HEK293 (cell line): Measurements from ENCODE around the gene GPRC5B.

Experiments
- CTCF ChIA-PET: fragments of 350-600 bp; formaldehyde crosslinking; extraction: SDS; loops from one replicate; lab custom pipeline; 2021; ENCODE audit warnings: antibody characterized with exemption; lab: Yijun Ruan, JAX
- POLR2A ChIA-PET: fragments of 300-600 bp; formaldehyde crosslinking; extraction: SDS; loops from one replicate; lab custom pipeline; 2020; ENCODE audit warnings: antibody characterized with exemption, inconsistent platforms; lab: Yijun Ruan, JAX
- H3K27ac ChIP-seq: fragments of 200-500 bp; sonication (Bioruptor generic); 2 replicates; pipeline ENCODE4 v1.5.1; 2014; ENCODE audit warnings: low read depth, low read length, control low read depth, inconsistent platforms; ENCODE audit errors: extremely low read depth
- H3K36me3 ChIP-seq, 2 experiments: fragments of 200-500 bp in 1 of 2; sonication (Bioruptor generic) in 1 of 2; 1 replicate in 1 of 2; 2 replicates in 1 of 2; pipeline ENCODE4 v1.5.1; 2014 to 2017; ENCODE audit warnings: inconsistent platforms in 2 of 2, low read length in 2 of 2; ENCODE audit not compliant: control insufficient read depth in 2 of 2, insufficient read depth in 1 of 2
- H3K4me1 ChIP-seq: fragments of 200-500 bp; sonication (Bioruptor generic); 2 replicates; pipeline ENCODE4 v1.5.1; 2014; ENCODE audit warnings: mild to moderate bottlenecking, low read length, inconsistent platforms; ENCODE audit not compliant: control insufficient read depth, insufficient read depth
- H3K4me3 ChIP-seq: 2 replicates; pipeline ENCODE4 v1.5.1; 2011; ENCODE audit warnings: low read depth, mild to moderate bottlenecking, control low read depth, low read length, moderate library complexity
- H3K9me3 ChIP-seq: fragments of 200-500 bp; sonication (Bioruptor generic); 2 replicates; pipeline ENCODE4 v1.5.1; 2014; ENCODE audit warnings: low read depth, low read length, inconsistent platforms; ENCODE audit not compliant: control insufficient read depth, insufficient read depth
- HOXD13 ChIP-seq: sonication (generic); formaldehyde crosslinking; IDR thresholded peaks from 2 replicates; pipeline ENCODE4 v1.8.0; 2022; ENCODE audit warnings: missing genetic modification reagents, borderline replicate concordance
- KLF16 ChIP-seq: fragments of 450-650 bp; formaldehyde crosslinking; IDR thresholded peaks from 2 replicates; pipeline ENCODE4 v1.5.1; 2017; ENCODE audit warnings: missing biosample characterization, missing genetic modification characterization
- OSR2 ChIP-seq: fragments of 450-650 bp; formaldehyde crosslinking; IDR thresholded peaks from 2 replicates; pipeline ENCODE4 v1.5.1; 2016; ENCODE audit warnings: missing biosample characterization, missing genetic modification characterization
- PATZ1 ChIP-seq: fragments of 450-650 bp; formaldehyde crosslinking; IDR thresholded peaks from 2 replicates; pipeline ENCODE4 v1.5.1; 2016; ENCODE audit warnings: missing biosample characterization, missing genetic modification characterization
- SALL2 ChIP-seq: fragments of 450-650 bp; formaldehyde crosslinking; IDR thresholded peaks from 2 replicates; pipeline ENCODE4 v1.5.0; 2017; ENCODE audit warnings: missing biosample characterization, mild to moderate bottlenecking, missing genetic modification characterization, borderline replicate concordance
- SCRT1 ChIP-seq: fragments of 450-650 bp; formaldehyde crosslinking; IDR thresholded peaks from 2 replicates; pipeline ENCODE4 v1.5.1; 2016; ENCODE audit warnings: missing biosample characterization, missing genetic modification characterization, borderline replicate concordance
- YY1 ChIP-seq: fragments of 450-650 bp; formaldehyde crosslinking; IDR thresholded peaks from 2 replicates; pipeline ENCODE4 v1.5.1; 2018; ENCODE audit warnings: missing biosample characterization, missing genetic modification characterization
- ZNF155 ChIP-seq: fragments of 450-650 bp; formaldehyde crosslinking; IDR thresholded peaks from 2 replicates; pipeline ENCODE4 v1.5.1; 2016; ENCODE audit warnings: missing biosample characterization, missing genetic modification characterization
- ZNF174 ChIP-seq: fragments of 450-650 bp; formaldehyde crosslinking; IDR thresholded peaks from 2 replicates; pipeline ENCODE4 v1.5.0; 2017; ENCODE audit warnings: missing biosample characterization, mild to moderate bottlenecking, missing genetic modification characterization
- ZNF184 ChIP-seq: fragments of 450-650 bp; IDR thresholded peaks from 2 replicates; pipeline ENCODE4 v1.5.1; 2018; ENCODE audit warnings: missing biosample characterization, mild to moderate bottlenecking, missing genetic modification characterization
- ZNF2 ChIP-seq: fragments of 450-650 bp; formaldehyde crosslinking; IDR thresholded peaks from 2 replicates; pipeline ENCODE4 v1.5.1; 2016; ENCODE audit warnings: missing biosample characterization, missing genetic modification characterization
- ZNF214 ChIP-seq: fragments of 450-650 bp; formaldehyde crosslinking; IDR thresholded peaks from 2 replicates; pipeline ENCODE4 v1.5.1; 2017; ENCODE audit warnings: missing biosample characterization, mild to moderate bottlenecking, missing genetic modification characterization, borderline replicate concordance
- ZNF239 ChIP-seq: fragments of 450-650 bp; formaldehyde crosslinking; IDR thresholded peaks from 2 replicates; pipeline ENCODE4 v1.5.1; 2016; ENCODE audit warnings: missing biosample characterization, missing genetic modification characterization
- ZNF311 ChIP-seq: fragments of 450-650 bp; formaldehyde crosslinking; IDR thresholded peaks from 2 replicates; pipeline ENCODE4 v1.5.1; 2017; ENCODE audit warnings: missing biosample characterization, missing genetic modification characterization, borderline replicate concordance
- ZNF510 ChIP-seq: fragments of 450-650 bp; formaldehyde crosslinking; IDR thresholded peaks from 2 replicates; pipeline ENCODE4 v1.5.1; 2018; ENCODE audit warnings: mild to moderate bottlenecking, missing genetic modification characterization, missing biosample characterization; ENCODE audit not compliant: insufficient replicate concordance
- ZNF571 ChIP-seq: fragments of 450-650 bp; formaldehyde crosslinking; IDR thresholded peaks from 2 replicates; pipeline ENCODE4 v1.5.0; 2017; ENCODE audit warnings: missing biosample characterization, missing genetic modification characterization
- ZNF621 ChIP-seq: fragments of 450-650 bp; formaldehyde crosslinking; IDR thresholded peaks from 2 replicates; pipeline ENCODE4 v1.5.1; 2017; ENCODE audit warnings: missing biosample characterization, missing genetic modification characterization
- ZNF664 ChIP-seq: fragments of 450-650 bp; formaldehyde crosslinking; IDR thresholded peaks from 2 replicates; pipeline ENCODE4 v1.5.1; 2016; ENCODE audit warnings: missing biosample characterization, missing genetic modification characterization
- ZNF670 ChIP-seq: fragments of 450-650 bp; formaldehyde crosslinking; IDR thresholded peaks from 2 replicates; pipeline ENCODE4 v1.5.1; 2016; ENCODE audit warnings: missing biosample characterization, missing genetic modification characterization, low read depth
- ZNF776 ChIP-seq: fragments of 450-650 bp; formaldehyde crosslinking; IDR thresholded peaks from 2 replicates; pipeline ENCODE4 v1.5.0; 2017; ENCODE audit warnings: missing biosample characterization, missing genetic modification characterization, borderline replicate concordance
- ZNF792 ChIP-seq: fragments of 450-650 bp; formaldehyde crosslinking; IDR thresholded peaks from 2 replicates; pipeline ENCODE4 v1.5.1; 2016; ENCODE audit warnings: missing biosample characterization, missing genetic modification characterization
- TF ChIP-seq, protein P1 (sequence below): fragments of 450-650 bp; formaldehyde crosslinking; IDR thresholded peaks from 2 replicates; pipeline ENCODE4 v1.5.1; 2016; ENCODE audit warnings: missing biosample characterization, missing genetic modification characterization
- TF ChIP-seq, protein P2 (sequence below): fragments of 450-650 bp; formaldehyde crosslinking; IDR thresholded peaks from 2 replicates; pipeline ENCODE4 v1.5.1; 2016; ENCODE audit warnings: missing biosample characterization, missing genetic modification characterization
- TF ChIP-seq, protein P3 (sequence below): fragments of 450-650 bp; formaldehyde crosslinking; IDR thresholded peaks from 2 replicates; pipeline ENCODE4 v1.5.1; 2016; ENCODE audit warnings: missing biosample characterization, missing genetic modification characterization

GPRC5B gene

DNA sequence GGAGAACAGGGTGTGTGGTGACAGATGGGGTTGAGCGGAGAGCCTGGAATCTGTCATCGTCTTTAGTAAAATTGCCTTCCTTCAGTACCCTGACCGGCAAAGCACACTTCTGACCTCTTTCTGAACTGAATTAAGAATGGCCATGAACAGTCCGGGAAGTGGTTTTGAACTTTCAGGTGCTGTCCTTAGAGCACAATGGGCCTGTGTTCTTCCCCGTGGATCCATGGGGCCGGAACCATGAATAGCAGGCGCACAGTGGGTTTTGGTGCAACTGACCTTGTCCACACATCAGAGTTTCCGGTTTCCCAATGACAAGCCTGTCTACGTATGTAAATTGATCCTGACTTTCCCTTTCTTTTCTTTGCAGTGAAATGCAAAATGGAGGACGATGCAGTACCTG is 28.5 kb downstream of the GPRC5B start (continued):
- TF ChIP-seq, protein P1, sequence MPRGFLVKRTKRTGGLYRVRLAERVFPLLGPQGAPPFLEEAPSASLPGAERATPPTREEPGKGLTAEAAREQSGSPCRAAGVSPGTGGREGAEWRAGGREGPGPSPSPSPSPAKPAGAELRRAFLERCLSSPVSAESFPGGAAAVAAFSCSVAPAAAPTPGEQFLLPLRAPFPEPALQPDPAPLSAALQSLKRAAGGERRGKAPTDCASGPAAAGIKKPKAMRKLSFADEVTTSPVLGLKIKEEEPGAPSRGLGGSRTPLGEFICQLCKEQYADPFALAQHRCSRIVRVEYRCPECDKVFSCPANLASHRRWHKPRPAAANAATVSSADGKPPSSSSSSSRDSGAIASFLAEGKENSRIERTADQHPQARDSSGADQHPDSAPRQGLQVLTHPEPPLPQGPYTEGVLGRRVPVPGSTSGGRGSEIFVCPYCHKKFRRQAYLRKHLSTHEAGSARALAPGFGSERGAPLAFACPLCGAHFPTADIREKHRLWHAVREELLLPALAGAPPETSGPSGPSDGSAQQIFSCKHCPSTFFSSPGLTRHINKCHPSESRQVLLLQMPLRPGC = no peak
- TF ChIP-seq ZNF184 (tag by site-specific recombination) = no peak
- TF ChIP-seq ZNF792 (tag by site-specific recombination) = no peak

DNA sequence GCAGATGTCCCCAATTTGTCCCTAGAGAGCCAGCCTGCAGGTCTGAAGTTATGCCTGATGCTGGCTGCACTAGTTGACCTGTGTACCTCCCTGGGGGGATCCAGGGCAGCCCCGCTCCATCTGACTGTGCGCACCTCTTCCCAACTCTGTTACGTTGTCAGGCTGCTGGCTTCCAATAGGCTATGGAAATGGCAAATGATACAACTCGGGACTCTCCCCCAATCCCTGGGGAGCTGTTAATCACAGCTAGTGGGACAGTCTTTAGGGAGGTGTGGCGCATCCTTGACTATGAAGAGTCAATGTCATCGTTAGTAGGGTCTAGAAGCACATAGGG is 30.1 kb downstream of the GPRC5B start:
- CTCF ChIA-PET = no interaction called here
- H3K9me3 ChIP-seq = no peaks in the 10 kb centered on the region
- TF ChIP-seq ZNF239 (tag by site-specific recombination) (no peak), HOXD13 (CRISPR knock-in tag) (no peak), YY1 (tag by site-specific recombination) (no peak), ZNF776 (tag by site-specific recombination) (no peak), ZNF621 (tag by site-specific recombination) (no peak), SCRT1 (tag by site-specific recombination) (no peak), SALL2 (tag by site-specific recombination) (no peak), ZNF670 (tag by site-specific recombination) (no peak), KLF16 (tag by site-specific recombination) (no peak), ZNF311 (tag by site-specific recombination) (no peak), ZNF571 (tag by site-specific recombination) (no peak), ZNF155 (tag by site-specific recombination) (no peak), ZNF214 (tag by site-specific recombination) (no peak), PATZ1 (tag by site-specific recombination) (no peak)
- TF ChIP-seq, protein P2, sequence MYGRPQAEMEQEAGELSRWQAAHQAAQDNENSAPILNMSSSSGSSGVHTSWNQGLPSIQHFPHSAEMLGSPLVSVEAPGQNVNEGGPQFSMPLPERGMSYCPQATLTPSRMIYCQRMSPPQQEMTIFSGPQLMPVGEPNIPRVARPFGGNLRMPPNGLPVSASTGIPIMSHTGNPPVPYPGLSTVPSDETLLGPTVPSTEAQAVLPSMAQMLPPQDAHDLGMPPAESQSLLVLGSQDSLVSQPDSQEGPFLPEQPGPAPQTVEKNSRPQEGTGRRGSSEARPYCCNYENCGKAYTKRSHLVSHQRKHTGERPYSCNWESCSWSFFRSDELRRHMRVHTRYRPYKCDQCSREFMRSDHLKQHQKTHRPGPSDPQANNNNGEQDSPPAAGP (tag by site-specific recombination) = no peak
- TF ChIP-seq, all 188 proteins: peak for 0
- Histone ChIP-seq H3K27ac (no peak overlapping the region), H3K4me3 (no peak overlapping the region), H3K36me3 (peaks cover 0 to 2% of the 10 kb centered on the region in 2 experiments; a peak in 1 of 3 replicates), H3K4me1 (peaks cover 11% of the 10 kb centered on the region)
- POLR2A ChIA-PET = interaction anchor here (0.5 kb wide), 1 partner anchor 420 kb away, joined by 3 read pairs; no protein-coding TSS in a partner anchor

- Histone ChIP-seq H3K4me3 (no peak overlapping the region), H3K4me1 (peaks cover 11% of the 10 kb centered on the region), H3K9me3 (no peaks in the 10 kb centered on the region), H3K36me3 (no peaks in the 10 kb centered on the region), H3K27ac (no peak overlapping the region)
- TF ChIP-seq ZNF2 (tag by site-specific recombination) = no peak
- no peak for TF ChIP-seq ZNF510 (tag by site-specific recombination)
- no peak for TF ChIP-seq ZNF174 (tag by site-specific recombination)
- TF ChIP-seq, protein P3, sequence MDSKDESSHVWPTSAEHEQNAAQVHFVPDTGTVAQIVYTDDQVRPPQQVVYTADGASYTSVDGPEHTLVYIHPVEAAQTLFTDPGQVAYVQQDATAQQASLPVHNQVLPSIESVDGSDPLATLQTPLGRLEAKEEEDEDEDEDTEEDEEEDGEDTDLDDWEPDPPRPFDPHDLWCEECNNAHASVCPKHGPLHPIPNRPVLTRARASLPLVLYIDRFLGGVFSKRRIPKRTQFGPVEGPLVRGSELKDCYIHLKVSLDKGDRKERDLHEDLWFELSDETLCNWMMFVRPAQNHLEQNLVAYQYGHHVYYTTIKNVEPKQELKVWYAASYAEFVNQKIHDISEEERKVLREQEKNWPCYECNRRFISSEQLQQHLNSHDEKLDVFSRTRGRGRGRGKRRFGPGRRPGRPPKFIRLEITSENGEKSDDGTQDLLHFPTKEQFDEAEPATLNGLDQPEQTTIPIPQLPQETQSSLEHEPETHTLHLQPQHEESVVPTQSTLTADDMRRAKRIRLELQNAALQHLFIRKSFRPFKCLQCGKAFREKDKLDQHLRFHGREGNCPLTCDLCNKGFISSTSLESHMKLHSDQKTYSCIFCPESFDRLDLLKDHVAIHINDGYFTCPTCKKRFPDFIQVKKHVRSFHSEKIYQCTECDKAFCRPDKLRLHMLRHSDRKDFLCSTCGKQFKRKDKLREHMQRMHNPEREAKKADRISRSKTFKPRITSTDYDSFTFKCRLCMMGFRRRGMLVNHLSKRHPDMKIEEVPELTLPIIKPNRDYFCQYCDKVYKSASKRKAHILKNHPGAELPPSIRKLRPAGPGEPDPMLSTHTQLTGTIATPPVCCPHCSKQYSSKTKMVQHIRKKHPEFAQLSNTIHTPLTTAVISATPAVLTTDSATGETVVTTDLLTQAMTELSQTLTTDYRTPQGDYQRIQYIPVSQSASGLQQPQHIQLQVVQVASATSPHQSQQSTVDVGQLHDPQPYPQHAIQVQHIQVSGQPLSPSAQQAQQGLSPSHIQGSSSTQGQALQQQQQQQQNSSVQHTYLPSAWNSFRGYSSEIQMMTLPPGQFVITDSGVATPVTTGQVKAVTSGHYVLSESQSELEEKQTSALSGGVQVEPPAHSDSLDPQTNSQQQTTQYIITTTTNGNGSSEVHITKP (tag by site-specific recombination) = peak; percentile 45
- TF ChIP-seq ZNF664 (tag by site-specific recombination) = no peak
- 0 out of 2 replicates have a peak, but pooled peaks have one; percentile 33 for TF ChIP-seq OSR2
- POLR2A ChIA-PET = no interaction called here
- CTCF ChIA-PET = no interaction called here
Observed at GRCh38 chr16:19853742-19854542, 30.7 kb downstream of the GPRC5B start.
